Mesenchymal stem cell (in vitro differentiated cells and primary cell): ENCODE results near the gene RASGRP4.
A peak's percentile ranks its signal among the peaks of the same experiment; 100 is the strongest.

Experiments used
- DNase-seq: peaks from one replicate; pipeline ENCODE4 v3.0.0-alpha.2; 2013
- H2AFZ ChIP-seq: one replicate; pipeline ENCODE4 v1.6.1; 2013; ENCODE audit warnings: low read depth, mild to moderate bottlenecking, control low read depth, inconsistent platforms, low read length, moderate library complexity
- H2AK5ac ChIP-seq: 2 replicates; pipeline ENCODE4 v1.6.1; 2013; ENCODE audit warnings: low read length, moderate library complexity, mild to moderate bottlenecking, inconsistent platforms; ENCODE audit not compliant: severe bottlenecking
- H2BK120ac ChIP-seq: one replicate; pipeline ENCODE4 v1.6.1; 2013; ENCODE audit warnings: low read depth, mild to moderate bottlenecking, inconsistent platforms, low read length, moderate library complexity
- H2BK12ac ChIP-seq, 2 experiments: one replicate each; pipeline ENCODE4 v1.6.1; 2013; ENCODE audit warnings: inconsistent platforms in 2 of 2, low read length in 2 of 2, mild to moderate bottlenecking in 2 of 2, moderate library complexity in 2 of 2, control low read depth in 1 of 2
- H2BK15ac ChIP-seq: one replicate; pipeline ENCODE4 v1.6.1; 2013; ENCODE audit warnings: mild to moderate bottlenecking, low read depth, inconsistent platforms; ENCODE audit not compliant: poor library complexity, severe bottlenecking
- H2BK5ac ChIP-seq: 2 replicates; pipeline ENCODE4 v1.6.1; 2013; ENCODE audit warnings: low read depth, mild to moderate bottlenecking, low read length, control low read depth, inconsistent platforms; ENCODE audit not compliant: poor library complexity, severe bottlenecking
- H3K14ac ChIP-seq, 2 experiments: one replicate each; pipeline ENCODE4 v1.6.1; 2013; ENCODE audit warnings: inconsistent platforms in 2 of 2, low read length in 2 of 2, control low read depth in 1 of 2, mild to moderate bottlenecking in 1 of 2, moderate library complexity in 1 of 2
- H3K18ac ChIP-seq, 2 experiments: one replicate each; pipeline ENCODE4 v1.6.1; 2013; ENCODE audit warnings: inconsistent platforms in 2 of 2, low read length in 2 of 2, control low read depth in 1 of 2, low read depth in 1 of 2, mild to moderate bottlenecking in 1 of 2
- H3K23ac ChIP-seq, 2 experiments: one replicate each; pipeline ENCODE4 v1.6.1; 2013; ENCODE audit warnings: inconsistent platforms in 2 of 2, low read length in 2 of 2, mild to moderate bottlenecking in 2 of 2, moderate library complexity in 2 of 2, control low read depth in 1 of 2
- H3K27ac ChIP-seq: 2 replicates; pipeline ENCODE4 v1.5.1; 2013; ENCODE audit warnings: mild to moderate bottlenecking, moderate library complexity, low read length, control low read depth, inconsistent platforms; ENCODE audit not compliant: poor library complexity, severe bottlenecking
- H3K27me3 ChIP-seq, 2 experiments: 2 replicates each; pipeline versions ENCODE4 v1.6.1 to v1.7.0; 2013; ENCODE audit warnings: low read length in 2 of 2, mild to moderate bottlenecking in 2 of 2, moderate library complexity in 2 of 2, control low read depth in 1 of 2, inconsistent platforms in 1 of 2; ENCODE audit not compliant: control insufficient read depth in 1 of 2, insufficient read depth in 1 of 2
- H3K36me3 ChIP-seq, 2 experiments: 2 replicates each; pipeline versions ENCODE4 v1.6.1 to v1.7.0; 2013; ENCODE audit warnings: low read length in 2 of 2, control low read depth in 1 of 2, inconsistent platforms in 1 of 2, low read depth in 1 of 2, mild to moderate bottlenecking in 1 of 2; ENCODE audit not compliant: insufficient read depth in 2 of 2, control insufficient read depth in 1 of 2
- H3K4ac ChIP-seq, 2 experiments: one replicate each; pipeline ENCODE4 v1.6.1; 2013; ENCODE audit warnings: inconsistent platforms in 2 of 2, low read length in 2 of 2, mild to moderate bottlenecking in 2 of 2, moderate library complexity in 2 of 2, control low read depth in 1 of 2, low read depth in 1 of 2
- H3K4me1 ChIP-seq: 2 replicates; pipeline ENCODE4 v1.6.1; 2013; ENCODE audit warnings: low read depth, low read length, control low read depth; ENCODE audit not compliant: control insufficient read depth, insufficient read depth
- H3K4me2 ChIP-seq: 2 replicates; pipeline ENCODE4 v1.6.1; 2013; ENCODE audit warnings: low read length, mild to moderate bottlenecking, inconsistent platforms; ENCODE audit not compliant: poor library complexity, severe bottlenecking
- H3K4me3 ChIP-seq, 2 experiments: 2 replicates each; pipeline versions ENCODE4 v1.5.1 to v1.7.0; 2013; ENCODE audit warnings: low read length in 2 of 2, mild to moderate bottlenecking in 2 of 2, control low read depth in 1 of 2, low read depth in 1 of 2; ENCODE audit not compliant: insufficient read depth in 1 of 2
- H3K79me1 ChIP-seq: replicated peaks from 2 replicates; pipeline ENCODE4 v1.6.1; 2013; ENCODE audit warnings: mild to moderate bottlenecking, control low read depth, low read length, inconsistent platforms; ENCODE audit not compliant: poor library complexity, severe bottlenecking
- H3K9ac ChIP-seq: 2 replicates; pipeline ENCODE4 v1.7.0; 2013; ENCODE audit warnings: mild to moderate bottlenecking, low read length, moderate library complexity
- H3K9me3 ChIP-seq: 2 replicates; pipeline ENCODE4 v1.7.0; 2013; ENCODE audit warnings: mild to moderate bottlenecking, low read length; ENCODE audit not compliant: control insufficient read depth
- H4K8ac ChIP-seq: one replicate; pipeline ENCODE4 v1.6.1; 2013; ENCODE audit warnings: inconsistent platforms, mild to moderate bottlenecking, low read length, moderate library complexity
- H4K91ac ChIP-seq: one replicate; pipeline ENCODE4 v1.6.1; 2013; ENCODE audit warnings: mild to moderate bottlenecking, low read length, inconsistent platforms
- WGBS: methylation state at CpG from one replicate; pipeline ENCODE4 v1.1.7; 2013; ENCODE audit warnings: mixed read lengths; 5-methylcytosine and 5-hydroxymethylcytosine counted together

Gene RASGRP4

GRCh38 chr19:38401148-38401547, 24.9 kb downstream of the RASGRP4 start:
- H4K8ac ChIP-seq: no peak overlapping the region
- peak overlapping the region; percentile 57 for H3K9ac ChIP-seq
- H4K91ac ChIP-seq: no peak overlapping the region
- no peak overlapping the region for H2BK15ac ChIP-seq
- DNase-seq: peak; percentile 95
- H3K79me1 ChIP-seq: peaks cover 14% of the 10 kb centered on the region
- peaks cover 8 to 14% of the 10 kb centered on the region in 2 experiments for H3K36me3 ChIP-seq
- no peak overlapping the region for H2BK120ac ChIP-seq
- H3K27ac ChIP-seq: no peak overlapping the region
- no peaks in the 10 kb centered on the region for H3K9me3 ChIP-seq
- H2BK5ac ChIP-seq: no peak overlapping the region
- peaks cover 0 to 3% of the 10 kb centered on the region in 2 experiments for H3K27me3 ChIP-seq
- no peak overlapping the region for H2AK5ac ChIP-seq
- H2AFZ ChIP-seq: no peak overlapping the region
- H3K4me2 ChIP-seq: no peak overlapping the region
- no peak overlapping the region for H3K4me3 ChIP-seq
- no peak overlapping the region for H3K23ac ChIP-seq
- WGBS: 100% methylated on average over 1 of the region's 3 CpGs
- no peak overlapping the region for H3K18ac ChIP-seq
- H3K4ac ChIP-seq: no peak overlapping the region
- peaks cover 18% of the 10 kb centered on the region for H3K4me1 ChIP-seq
- no peak overlapping the region for H3K14ac ChIP-seq
- no peak overlapping the region for H2BK12ac ChIP-seq

- H3K4me2 ChIP-seq: no peak overlapping the region
- peak; percentile 55 for DNase-seq
- peaks cover 8 to 19% of the 10 kb centered on the region in 2 experiments for H3K36me3 ChIP-seq
- no peak overlapping the region for H3K4me3 ChIP-seq
- no peak overlapping the region for H3K27ac ChIP-seq
- H3K9me3 ChIP-seq: no peaks in the 10 kb centered on the region
- H2BK5ac ChIP-seq: no peak overlapping the region
- 69% methylated on average over 5 of the region's 5 CpGs for whole genome bisulfite sequencing
- no peak overlapping the region for H3K14ac ChIP-seq
- peak overlapping the region; percentile 38 to 58 for H3K18ac ChIP-seq
- H3K4me1 ChIP-seq: peaks cover 18% of the 10 kb centered on the region
- no peak overlapping the region for H4K91ac ChIP-seq
- H3K4ac ChIP-seq: no peak overlapping the region
- H2BK12ac ChIP-seq: no peak overlapping the region
- H4K8ac ChIP-seq: no peak overlapping the region
- no peak overlapping the region for H2BK15ac ChIP-seq
- no peak overlapping the region for H2AK5ac ChIP-seq
- peaks cover 14% of the 10 kb centered on the region for H3K79me1 ChIP-seq
- no peak overlapping the region for H3K9ac ChIP-seq
- no peak overlapping the region for H2AFZ ChIP-seq
- H2BK120ac ChIP-seq: no peak overlapping the region
- H3K27me3 ChIP-seq: peaks cover 0 to 5% of the 10 kb centered on the region in 2 experiments
- no peak overlapping the region for H3K23ac ChIP-seq
These were observed 25.7 kb downstream of the RASGRP4 start for GRCh38 chr19:38400361-38400760.

GRCh38 chr19:38399537-38399936, 26.5 kb downstream of the RASGRP4 start:
- Histone ChIP-seq H4K8ac (no peak overlapping the region), H2BK5ac (no peak overlapping the region), H3K4me3 (no peak overlapping the region), H3K9me3 (no peaks in the 10 kb centered on the region), H3K36me3 (peaks cover 4 to 19% of the 10 kb centered on the region in 2 experiments), H3K23ac (no peak overlapping the region), H4K91ac (no peak overlapping the region), H3K4me1 (peaks cover 16% of the 10 kb centered on the region), H2AFZ (no peak overlapping the region), H3K18ac (peak overlapping the region in 1 of 2 experiments; percentile 5), H2BK12ac (no peak overlapping the region), H2BK15ac (peak overlapping the region; percentile 65), H3K27ac (no peak overlapping the region), H3K14ac (no peak overlapping the region), H2BK120ac (no peak overlapping the region), H3K79me1 (peaks cover 8% of the 10 kb centered on the region), H3K9ac (no peak overlapping the region), H3K4ac (no peak overlapping the region), H3K4me2 (no peak overlapping the region), H2AK5ac (no peak overlapping the region), H3K27me3 (peaks cover 0 to 8% of the 10 kb centered on the region in 2 experiments)
- 91% methylated on average over 1 of the region's 1 CpG for WGBS
- no peak for DNase-seq

- Histone ChIP-seq H3K9me3 (no peaks in the 10 kb centered on the region), H4K91ac (no peak overlapping the region), H3K18ac (peak overlapping the region in 1 of 2 experiments; percentile 5), H3K23ac (no peak overlapping the region), H2BK12ac (no peak overlapping the region), H3K79me1 (peaks cover 7% of the 10 kb centered on the region), H4K8ac (peak overlapping the region; percentile 45), H3K27ac (no peak overlapping the region), H3K27me3 (peaks cover 0 to 8% of the 10 kb centered on the region in 2 experiments), H2BK5ac (no peak overlapping the region), H3K9ac (no peak overlapping the region), H2BK120ac (peak overlapping the region; percentile 24), H2AFZ (no peak overlapping the region), H3K4me1 (peaks cover 15% of the 10 kb centered on the region), H3K4me2 (no peak overlapping the region), H3K14ac (no peak overlapping the region), H3K36me3 (peaks cover 5 to 24% of the 10 kb centered on the region in 2 experiments), H2BK15ac (peak overlapping the region; percentile 65), H2AK5ac (no peak overlapping the region), H3K4ac (no peak overlapping the region), H3K4me3 (no peak overlapping the region)
- no peak for DNase-seq
- WGBS: 68% methylated on average over 8 of the region's 9 CpGs
These were observed 26.9 kb downstream of the RASGRP4 start for GRCh38 chr19:38399081-38399480.
